BJ (cell line): Measurements from ENCODE around the gene SLC5A5. TPM values are rescaled to one million over a fixed set of nuclear protein-coding genes. Genes with fewer than 3 reads are reported as not detected.

Experiments used
- CTCF ChIA-PET: fragments of 350-600 bp; formaldehyde crosslinking; extraction: SDS; loops from one replicate; lab custom pipeline; 2021; ENCODE audit warnings: antibody characterized with exemption, inconsistent platforms; lab: Yijun Ruan, JAX
- POLR2A ChIA-PET: fragments of 300-600 bp; sonication (Branson Sonifier 250); formaldehyde crosslinking; extraction: SDS; loops from one replicate; lab custom pipeline; 2021; ENCODE audit warnings: antibody characterized with exemption; lab: Charles Lee
- DNase-seq: peaks from one replicate; pipeline ENCODE4 v3.0.0-alpha.2; 2011; ENCODE audit warnings: low read depth
- H3K27me3 ChIP-seq: 2 replicates; pipeline ENCODE4 v1.6.0; 2011; ENCODE audit warnings: low read length; ENCODE audit not compliant: control insufficient read depth, insufficient read depth
- H3K36me3 ChIP-seq: 2 replicates; pipeline ENCODE4 v1.5.1; 2011; ENCODE audit warnings: low read length; ENCODE audit not compliant: control insufficient read depth, insufficient read depth
- H3K4me3 ChIP-seq: 2 replicates; pipeline ENCODE4 v1.5.1; 2011; ENCODE audit warnings: low read depth, mild to moderate bottlenecking, control low read depth, low read length
- polyA plus RNA-seq: library from polyadenylated mRNA; depleted of rRNA; stranded (reverse); fragments of >200 nt; gene quantifications from 2 replicates; pipeline ENCODE4 v1.2.3, GENCODE V29; 2011
- TF ChIP-seq, protein P1 (sequence below): IDR thresholded peaks from 2 replicates; pipeline ENCODE4 v1.5.1; 2011; ENCODE audit warnings: low read depth, mild to moderate bottlenecking, control low read depth, inconsistent platforms, low read length, moderate library complexity; ENCODE audit not compliant: insufficient read depth

Gene SLC5A5
- polyA plus RNA-seq, 1 experiment = not detected

- H3K36me3 ChIP-seq = no peaks in the 10 kb centered on the region; the same call in none of the 2 replicates
- CTCF ChIA-PET = interaction anchor here (1.2 kb wide), 1 partner anchor 51 kb away, joined by 3 read pairs; no protein-coding TSS in a partner anchor
- no peak for DNase-seq
- H3K4me3 ChIP-seq = no peak overlapping the region
- no peaks in the 10 kb centered on the region for H3K27me3 ChIP-seq
- POLR2A ChIA-PET = no interaction called here
- TF ChIP-seq, protein P1, sequence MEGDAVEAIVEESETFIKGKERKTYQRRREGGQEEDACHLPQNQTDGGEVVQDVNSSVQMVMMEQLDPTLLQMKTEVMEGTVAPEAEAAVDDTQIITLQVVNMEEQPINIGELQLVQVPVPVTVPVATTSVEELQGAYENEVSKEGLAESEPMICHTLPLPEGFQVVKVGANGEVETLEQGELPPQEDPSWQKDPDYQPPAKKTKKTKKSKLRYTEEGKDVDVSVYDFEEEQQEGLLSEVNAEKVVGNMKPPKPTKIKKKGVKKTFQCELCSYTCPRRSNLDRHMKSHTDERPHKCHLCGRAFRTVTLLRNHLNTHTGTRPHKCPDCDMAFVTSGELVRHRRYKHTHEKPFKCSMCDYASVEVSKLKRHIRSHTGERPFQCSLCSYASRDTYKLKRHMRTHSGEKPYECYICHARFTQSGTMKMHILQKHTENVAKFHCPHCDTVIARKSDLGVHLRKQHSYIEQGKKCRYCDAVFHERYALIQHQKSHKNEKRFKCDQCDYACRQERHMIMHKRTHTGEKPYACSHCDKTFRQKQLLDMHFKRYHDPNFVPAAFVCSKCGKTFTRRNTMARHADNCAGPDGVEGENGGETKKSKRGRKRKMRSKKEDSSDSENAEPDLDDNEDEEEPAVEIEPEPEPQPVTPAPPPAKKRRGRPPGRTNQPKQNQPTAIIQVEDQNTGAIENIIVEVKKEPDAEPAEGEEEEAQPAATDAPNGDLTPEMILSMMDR = no peak
Observed at GRCh38 chr19:17835182-17836006, 36.4 kb upstream of the SLC5A5 start.

DNA sequence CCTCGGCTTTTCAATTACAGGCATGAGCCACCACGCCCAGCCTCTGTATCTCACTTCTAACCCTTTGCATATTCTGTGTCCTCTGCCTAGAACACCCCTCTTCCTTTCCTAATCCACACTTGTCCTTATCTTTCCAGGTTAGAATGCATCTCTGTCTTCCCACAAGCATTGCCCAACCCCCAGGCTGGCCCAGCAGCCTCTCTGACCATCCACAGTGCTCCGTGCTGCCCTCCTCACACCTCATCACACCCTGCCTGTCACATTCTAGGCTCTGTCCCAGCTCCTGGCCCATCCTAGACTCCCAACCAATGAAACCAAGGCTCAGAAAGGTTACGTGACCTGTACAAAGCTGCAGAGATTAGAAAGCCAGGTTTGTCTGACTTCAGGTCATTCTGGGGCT is 35.2 kb upstream of the SLC5A5 start:
- Histone ChIP-seq H3K27me3 (no peaks in the 10 kb centered on the region), H3K4me3 (no peak overlapping the region), H3K36me3 (peaks cover 1% of the 10 kb centered on the region)
- TF ChIP-seq, protein P1 = no peak
- DNase-seq = no peak
- ChIA-PET CTCF (no interaction called here), POLR2A (no interaction called here)

GRCh38 chr19:17837972-17838371 is 33.8 kb upstream of the SLC5A5 start:
- POLR2A ChIA-PET = no interaction called here
- CTCF ChIA-PET = no interaction called here
- no peak for DNase-seq

GRCh38 chr19:17840019-17840418 is 31.7 kb upstream of the SLC5A5 start:
- Histone ChIP-seq H3K36me3 (peaks cover 4% of the 10 kb centered on the region), H3K4me3 (no peak overlapping the region), H3K27me3 (no peaks in the 10 kb centered on the region)
- TF ChIP-seq, protein P1 = no peak
- DNase-seq = no peak
- ChIA-PET CTCF (interaction anchor here (0.9 to 1.2 kb wide), 2 partner anchors 20 to 98 kb away, joined by 3 to 5 read pairs; partner anchors contain the start of gene RPL18A), POLR2A (no interaction called here)

More at GRCh38 chr19:17837972-17838371, 33.8 kb upstream of the SLC5A5 start:
- H3K27me3 ChIP-seq = no peaks in the 10 kb centered on the region
- H3K4me3 ChIP-seq = no peak overlapping the region
- H3K36me3 ChIP-seq = peaks cover 2% of the 10 kb centered on the region
- TF ChIP-seq, protein P1 = no peak

- peaks cover 4% of the 10 kb centered on the region for H3K36me3 ChIP-seq
- ChIA-PET CTCF (no interaction called here), POLR2A (no interaction called here)
- TF ChIP-seq, protein P1 = no peak
- DNase-seq = no peak
- H3K4me3 ChIP-seq = peak overlapping the region; percentile 31
- H3K27me3 ChIP-seq = no peaks in the 10 kb centered on the region
Observed at GRCh38 chr19:17841371-17841809, 30.4 kb upstream of the SLC5A5 start.
